GM12892 (cell line): ENCODE measurements around the gene DSCAML1.

ENCODE experiments used
- POLR2A ChIP-seq: IDR thresholded peaks from 2 replicates; pipeline ENCODE4 v1.6.1; 2011; ENCODE audit warnings: low read depth, low read length, control low read depth
- POLR2AphosphoS5 ChIP-seq: IDR thresholded peaks from 2 replicates; pipeline ENCODE4 v1.6.1; 2011; ENCODE audit warnings: low read depth, low read length, control low read depth
- TAF1 ChIP-seq: IDR thresholded peaks from 2 replicates; pipeline ENCODE4 v1.6.1; 2011; ENCODE audit warnings: low read depth, mild to moderate bottlenecking, control low read depth, low read length, borderline replicate concordance

- TF ChIP-seq POLR2A (no peak), POLR2AphosphoS5 (no peak), TAF1 (no peak)
These were observed 108.7 kb downstream of the DSCAML1 start for GRCh38 chr11:117688255-117688797.
